DOHH2 (cell line): Measurements from ENCODE around the gene GIPC1.

Experiments
- EZH2phosphoT487 ChIP-seq: fragments of 200-600 bp; sonication (generic); IDR thresholded peaks from 2 replicates; pipeline ENCODE4 v1.6.1; 2017; ENCODE audit warnings: borderline replicate concordance, mild to moderate bottlenecking, antibody characterized with exemption, low read length, moderate library complexity, mixed read lengths
- TF ChIP-seq, protein P1 (sequence below): fragments of 200-600 bp; sonication (generic); IDR thresholded peaks from one replicate; pipeline ENCODE4 v1.5.1; 2014; ENCODE audit warnings: antibody characterized with exemption, mild to moderate bottlenecking, low read depth, low read length; ENCODE audit not compliant: poor library complexity, severe bottlenecking

GRCh38 chr19:14473978-14474578 is 21.8 kb downstream of the GIPC1 start:
- TF ChIP-seq, protein P1, sequence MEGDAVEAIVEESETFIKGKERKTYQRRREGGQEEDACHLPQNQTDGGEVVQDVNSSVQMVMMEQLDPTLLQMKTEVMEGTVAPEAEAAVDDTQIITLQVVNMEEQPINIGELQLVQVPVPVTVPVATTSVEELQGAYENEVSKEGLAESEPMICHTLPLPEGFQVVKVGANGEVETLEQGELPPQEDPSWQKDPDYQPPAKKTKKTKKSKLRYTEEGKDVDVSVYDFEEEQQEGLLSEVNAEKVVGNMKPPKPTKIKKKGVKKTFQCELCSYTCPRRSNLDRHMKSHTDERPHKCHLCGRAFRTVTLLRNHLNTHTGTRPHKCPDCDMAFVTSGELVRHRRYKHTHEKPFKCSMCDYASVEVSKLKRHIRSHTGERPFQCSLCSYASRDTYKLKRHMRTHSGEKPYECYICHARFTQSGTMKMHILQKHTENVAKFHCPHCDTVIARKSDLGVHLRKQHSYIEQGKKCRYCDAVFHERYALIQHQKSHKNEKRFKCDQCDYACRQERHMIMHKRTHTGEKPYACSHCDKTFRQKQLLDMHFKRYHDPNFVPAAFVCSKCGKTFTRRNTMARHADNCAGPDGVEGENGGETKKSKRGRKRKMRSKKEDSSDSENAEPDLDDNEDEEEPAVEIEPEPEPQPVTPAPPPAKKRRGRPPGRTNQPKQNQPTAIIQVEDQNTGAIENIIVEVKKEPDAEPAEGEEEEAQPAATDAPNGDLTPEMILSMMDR, result no peak
- TF ChIP-seq EZH2phosphoT487, result no peak
